ENCODE results near the gene ZFYVE1.
"Not testable (repeated sequence)": the region's sequence is repeated elsewhere in the genome, so short reads cannot be mapped to it uniquely, and the experiment has no call there.

The ZFYVE1 gene

GRCh38 chr14:73026845-73027542, at the start of gene ZFYVE1:
ZFYVE1 (minus strand) TSS chr14:73027106; CDS start chr14:73024508, 2,598 bp downstream.
- H3K36me3 ChIP-seq (ENCODE audit: control insufficient read depth, insufficient read depth, low read length, severe bottlenecking): peaks cover 22% of the 10 kb centered on the region
- H3K4me3 ChIP-seq (ENCODE audit: low read length): peak within 1 kb of the TSS; percentile 97
- H3K4me1 ChIP-seq (ENCODE audit: control insufficient read depth, insufficient read depth, low read length): peaks cover 28% of the 10 kb centered on the region
- H3K27me3 ChIP-seq (replicated peaks; ENCODE audit: control insufficient read depth, insufficient read depth, low read length): no peaks in the 10 kb centered on the region
- peak; percentile 99 for DNase-seq (ENCODE audit: low read depth)
- H3K9me3 ChIP-seq (ENCODE audit: control insufficient read depth, low read length): no peaks in the 10 kb centered on the region
- H3K9ac ChIP-seq (ENCODE audit: low read length): peak within 1 kb of the TSS; percentile 92

GRCh38 chr14:73069585-73069984, 42.7 kb upstream of the ZFYVE1 start:
- no peaks in the 10 kb centered on the region for H3K27me3 ChIP-seq (replicated peaks; ENCODE audit: control insufficient read depth, insufficient read depth, low read length)
- H3K4me1 ChIP-seq (ENCODE audit: control insufficient read depth, insufficient read depth, low read length): no peaks in the 10 kb centered on the region
- no peak overlapping the region for H3K9ac ChIP-seq (ENCODE audit: low read length)
- peaks cover 38% of the 10 kb centered on the region for H3K36me3 ChIP-seq (ENCODE audit: control insufficient read depth, insufficient read depth, low read length, severe bottlenecking)
- no peak for DNase-seq (ENCODE audit: low read depth)
- H3K9me3 ChIP-seq (ENCODE audit: control insufficient read depth, low read length): no peaks in the 10 kb centered on the region
- no peak overlapping the region for H3K4me3 ChIP-seq (ENCODE audit: low read length)

GRCh38 chr14:73058922-73059673, 32.2 kb upstream of the ZFYVE1 start:
- no peaks in the 10 kb centered on the region for H3K27me3 ChIP-seq (replicated peaks; ENCODE audit: control insufficient read depth, insufficient read depth, low read length)
- peak overlapping the region; percentile 95 for H3K4me3 ChIP-seq (ENCODE audit: low read length)
- H3K4me1 ChIP-seq (ENCODE audit: control insufficient read depth, insufficient read depth, low read length): peaks cover 24% of the 10 kb centered on the region
- DNase-seq (ENCODE audit: low read depth): peak; percentile 60
- H3K9me3 ChIP-seq (ENCODE audit: control insufficient read depth, low read length): no peaks in the 10 kb centered on the region
- peak overlapping the region; percentile 89 for H3K9ac ChIP-seq (ENCODE audit: low read length)
- H3K36me3 ChIP-seq (ENCODE audit: control insufficient read depth, insufficient read depth, low read length, severe bottlenecking): peaks cover 12% of the 10 kb centered on the region

GRCh38 chr14:73058224-73058921, 31.5 kb upstream of the ZFYVE1 start, which contains the start of gene RBM25:
RBM25 (plus strand) TSS chr14:73058534; CDS start chr14:73071642, 13,108 bp downstream.
- peak; percentile 99 for DNase-seq (ENCODE audit: low read depth)
- Histone ChIP-seq H3K36me3 (ENCODE audit: control insufficient read depth, insufficient read depth, low read length, severe bottlenecking) (peaks cover 5% of the 10 kb centered on the region), H3K9me3 (ENCODE audit: control insufficient read depth, low read length) (no peaks in the 10 kb centered on the region), H3K4me3 (ENCODE audit: low read length) (peak within 1 kb of the TSS; percentile 95), H3K4me1 (ENCODE audit: control insufficient read depth, insufficient read depth, low read length) (peaks cover 24% of the 10 kb centered on the region), H3K9ac (ENCODE audit: low read length) (peak within 1 kb of the TSS; percentile 89), H3K27me3 (replicated peaks; ENCODE audit: control insufficient read depth, insufficient read depth, low read length) (no peaks in the 10 kb centered on the region)

- peaks cover 5% of the 10 kb centered on the region for H3K36me3 ChIP-seq (ENCODE audit: control insufficient read depth, insufficient read depth, low read length, severe bottlenecking)
- DNase-seq (ENCODE audit: low read depth): no peak
Measured at GRCh38 chr14:73057944-73058223, 31.0 kb upstream of the ZFYVE1 start.

GRCh38 chr14:73055251-73055650, 28.3 kb upstream of the ZFYVE1 start:
- H3K4me3 ChIP-seq (ENCODE audit: low read length): no peak overlapping the region
- DNase-seq (ENCODE audit: low read depth): no peak
- H3K36me3 ChIP-seq (ENCODE audit: control insufficient read depth, insufficient read depth, low read length, severe bottlenecking): no peaks in the 10 kb centered on the region
- H3K9ac ChIP-seq (ENCODE audit: low read length): no peak overlapping the region
- no peaks in the 10 kb centered on the region for H3K27me3 ChIP-seq (replicated peaks; ENCODE audit: control insufficient read depth, insufficient read depth, low read length)
- no peaks in the 10 kb centered on the region for H3K9me3 ChIP-seq (ENCODE audit: control insufficient read depth, low read length)
- peaks cover 9% of the 10 kb centered on the region for H3K4me1 ChIP-seq (ENCODE audit: control insufficient read depth, insufficient read depth, low read length)

More at GRCh38 chr14:73057944-73058223, 31.0 kb upstream of the ZFYVE1 start:
- Histone ChIP-seq H3K9me3 (ENCODE audit: control insufficient read depth, low read length) (no peaks in the 10 kb centered on the region), H3K4me1 (ENCODE audit: control insufficient read depth, insufficient read depth, low read length) (peaks cover 24% of the 10 kb centered on the region), H3K4me3 (ENCODE audit: low read length) (peak overlapping the region; percentile 95), H3K27me3 (replicated peaks; ENCODE audit: control insufficient read depth, insufficient read depth, low read length) (no peaks in the 10 kb centered on the region), H3K9ac (ENCODE audit: low read length) (peak overlapping the region; percentile 89)

- H3K4me1 ChIP-seq (ENCODE audit: control insufficient read depth, insufficient read depth, low read length): peaks cover 5% of the 10 kb centered on the region
- DNase-seq (ENCODE audit: low read depth): no peak
- no peaks in the 10 kb centered on the region for H3K36me3 ChIP-seq (ENCODE audit: control insufficient read depth, insufficient read depth, low read length, severe bottlenecking)
- no peaks in the 10 kb centered on the region for H3K9me3 ChIP-seq (ENCODE audit: control insufficient read depth, low read length)
- no peaks in the 10 kb centered on the region for H3K27me3 ChIP-seq (replicated peaks; ENCODE audit: control insufficient read depth, insufficient read depth, low read length)
- H3K4me3 ChIP-seq (ENCODE audit: low read length): no peak overlapping the region
- H3K9ac ChIP-seq (ENCODE audit: low read length): no peak overlapping the region
Measured at GRCh38 chr14:73049428-73049827, 22.5 kb upstream of the ZFYVE1 start.

GRCh38 chr14:73047808-73048207, 20.9 kb upstream of the ZFYVE1 start:
- no peaks in the 10 kb centered on the region for H3K36me3 ChIP-seq (ENCODE audit: control insufficient read depth, insufficient read depth, low read length, severe bottlenecking)
- H3K9ac ChIP-seq (ENCODE audit: low read length): no peak overlapping the region
- DNase-seq (ENCODE audit: low read depth): no peak
- H3K27me3 ChIP-seq (replicated peaks; ENCODE audit: control insufficient read depth, insufficient read depth, low read length): no peaks in the 10 kb centered on the region
- H3K4me1 ChIP-seq (ENCODE audit: control insufficient read depth, insufficient read depth, low read length): peaks cover 5% of the 10 kb centered on the region
- no peak overlapping the region for H3K4me3 ChIP-seq (ENCODE audit: low read length)
- no peaks in the 10 kb centered on the region for H3K9me3 ChIP-seq (ENCODE audit: control insufficient read depth, low read length)

GRCh38 chr14:73036706-73037450, 10.0 kb upstream of the ZFYVE1 start:
- H3K4me3 ChIP-seq (ENCODE audit: low read length); H3K9ac ChIP-seq (ENCODE audit: low read length); H3K4me1 ChIP-seq (ENCODE audit: control insufficient read depth, insufficient read depth, low read length); H3K9me3 ChIP-seq (ENCODE audit: control insufficient read depth, low read length); DNase-seq (ENCODE audit: low read depth); H3K27me3 ChIP-seq (replicated peaks; ENCODE audit: control insufficient read depth, insufficient read depth, low read length); H3K36me3 ChIP-seq (ENCODE audit: control insufficient read depth, insufficient read depth, low read length, severe bottlenecking): not testable (repeated sequence)

- Histone ChIP-seq H3K9ac (ENCODE audit: low read length) (no peak overlapping the region), H3K4me3 (ENCODE audit: low read length) (peak overlapping the region; percentile 97), H3K4me1 (ENCODE audit: control insufficient read depth, insufficient read depth, low read length) (peaks cover 20% of the 10 kb centered on the region), H3K36me3 (ENCODE audit: control insufficient read depth, insufficient read depth, low read length, severe bottlenecking) (peaks cover 13% of the 10 kb centered on the region), H3K27me3 (replicated peaks; ENCODE audit: control insufficient read depth, insufficient read depth, low read length) (no peaks in the 10 kb centered on the region), H3K9me3 (ENCODE audit: control insufficient read depth, low read length) (no peaks in the 10 kb centered on the region)
- no peak for DNase-seq (ENCODE audit: low read depth)
Measured at GRCh38 chr14:73027984-73028383, 1.1 kb upstream of the ZFYVE1 start.

- DNase-seq (ENCODE audit: low read depth): no peak
- Histone ChIP-seq H3K4me3 (ENCODE audit: low read length) (peak overlapping the region; percentile 97), H3K9ac (ENCODE audit: low read length) (peak overlapping the region; percentile 61), H3K36me3 (ENCODE audit: control insufficient read depth, insufficient read depth, low read length, severe bottlenecking) (peaks cover 16% of the 10 kb centered on the region), H3K9me3 (ENCODE audit: control insufficient read depth, low read length) (no peaks in the 10 kb centered on the region), H3K27me3 (replicated peaks; ENCODE audit: control insufficient read depth, insufficient read depth, low read length) (no peaks in the 10 kb centered on the region), H3K4me1 (ENCODE audit: control insufficient read depth, insufficient read depth, low read length) (peaks cover 23% of the 10 kb centered on the region)
Measured at GRCh38 chr14:73027546-73027945, 640 bp upstream of the ZFYVE1 start.
